Neuron (in vitro differentiated cells): ENCODE measurements around the gene ZC3H18.

ENCODE experiments used
- H2AFZ ChIP-seq: one replicate; pipeline ENCODE4 v1.6.1; 2013; ENCODE audit warnings: low read depth, mild to moderate bottlenecking, inconsistent platforms, low read length, moderate library complexity
- H3K27me3 ChIP-seq: one replicate; pipeline ENCODE4 v1.6.1; 2013; ENCODE audit warnings: low read length; ENCODE audit not compliant: insufficient read depth
- H3K36me3 ChIP-seq: one replicate; pipeline ENCODE4 v1.6.1; 2013; ENCODE audit warnings: low read length; ENCODE audit not compliant: insufficient read depth
- H3K4me1 ChIP-seq: one replicate; pipeline ENCODE4 v1.6.1; 2013; ENCODE audit warnings: low read length; ENCODE audit not compliant: insufficient read depth
- H3K4me3 ChIP-seq: 2 replicates; pipeline ENCODE4 v1.5.1; 2013; ENCODE audit warnings: mild to moderate bottlenecking, low read length, moderate library complexity
- H3K9me3 ChIP-seq: one replicate; pipeline ENCODE4 v1.6.1; 2013; ENCODE audit warnings: low read length

Gene ZC3H18

DNA sequence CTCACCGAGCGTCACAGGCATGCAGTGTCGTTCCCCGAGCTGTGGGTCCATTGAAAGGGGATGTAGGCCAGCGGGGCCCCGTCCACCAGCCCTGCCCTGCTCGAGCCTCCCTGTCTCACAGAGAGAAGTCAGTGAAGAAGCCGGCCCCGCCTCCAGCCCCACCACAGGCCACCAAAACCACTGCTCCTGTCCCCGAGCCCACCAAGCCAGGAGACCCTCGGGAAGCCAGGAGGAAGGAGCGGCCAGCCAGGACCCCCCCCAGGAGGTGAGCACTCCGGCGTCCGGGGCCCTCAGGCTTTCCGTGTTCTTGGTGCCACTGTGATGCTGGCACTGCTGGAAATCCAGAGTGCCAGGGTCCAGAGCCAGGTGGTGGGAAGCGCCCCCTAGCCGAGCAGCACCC, 54.3 kb downstream of the ZC3H18 start:
- Histone ChIP-seq H3K4me3 (no peak overlapping the region), H2AFZ (no peak overlapping the region), H3K36me3 (peaks cover 74% of the 10 kb centered on the region), H3K4me1 (no peaks in the 10 kb centered on the region), H3K9me3 (no peaks in the 10 kb centered on the region), H3K27me3 (no peaks in the 10 kb centered on the region)

- Histone ChIP-seq H3K4me1 (no peaks in the 10 kb centered on the region), H3K9me3 (no peaks in the 10 kb centered on the region), H2AFZ (no peak overlapping the region), H3K27me3 (no peaks in the 10 kb centered on the region), H3K4me3 (no peak overlapping the region), H3K36me3 (peaks cover 76% of the 10 kb centered on the region)
Observed at GRCh38 chr16:88624977-88625576, 54.9 kb downstream of the ZC3H18 start.

DNA sequence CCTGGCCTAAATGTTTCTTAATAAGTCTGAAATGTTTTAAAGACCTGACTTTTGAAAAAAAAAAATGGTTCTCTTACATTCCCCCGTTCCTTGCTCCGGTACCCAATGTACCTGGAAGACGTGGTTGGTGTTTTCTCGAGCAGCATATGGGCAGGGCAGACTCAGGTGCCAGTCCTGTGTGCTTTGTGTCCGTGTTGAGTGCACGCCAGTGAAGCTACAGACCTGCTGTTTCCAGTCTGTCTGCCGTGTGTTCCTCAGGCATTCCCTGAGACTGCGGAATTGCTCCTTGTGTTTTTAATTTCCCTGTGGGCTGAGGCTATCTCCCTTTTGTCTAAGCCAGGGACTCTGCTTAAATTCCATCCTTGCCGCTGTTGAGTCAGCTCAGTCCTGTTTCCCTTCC, 56.4 kb downstream of the ZC3H18 start:
- peaks cover 89% of the 10 kb centered on the region for H3K36me3 ChIP-seq
- H3K4me1 ChIP-seq: no peaks in the 10 kb centered on the region
- no peak overlapping the region for H3K4me3 ChIP-seq
- no peaks in the 10 kb centered on the region for H3K9me3 ChIP-seq
- H2AFZ ChIP-seq: no peak overlapping the region
- H3K27me3 ChIP-seq: no peaks in the 10 kb centered on the region

DNA sequence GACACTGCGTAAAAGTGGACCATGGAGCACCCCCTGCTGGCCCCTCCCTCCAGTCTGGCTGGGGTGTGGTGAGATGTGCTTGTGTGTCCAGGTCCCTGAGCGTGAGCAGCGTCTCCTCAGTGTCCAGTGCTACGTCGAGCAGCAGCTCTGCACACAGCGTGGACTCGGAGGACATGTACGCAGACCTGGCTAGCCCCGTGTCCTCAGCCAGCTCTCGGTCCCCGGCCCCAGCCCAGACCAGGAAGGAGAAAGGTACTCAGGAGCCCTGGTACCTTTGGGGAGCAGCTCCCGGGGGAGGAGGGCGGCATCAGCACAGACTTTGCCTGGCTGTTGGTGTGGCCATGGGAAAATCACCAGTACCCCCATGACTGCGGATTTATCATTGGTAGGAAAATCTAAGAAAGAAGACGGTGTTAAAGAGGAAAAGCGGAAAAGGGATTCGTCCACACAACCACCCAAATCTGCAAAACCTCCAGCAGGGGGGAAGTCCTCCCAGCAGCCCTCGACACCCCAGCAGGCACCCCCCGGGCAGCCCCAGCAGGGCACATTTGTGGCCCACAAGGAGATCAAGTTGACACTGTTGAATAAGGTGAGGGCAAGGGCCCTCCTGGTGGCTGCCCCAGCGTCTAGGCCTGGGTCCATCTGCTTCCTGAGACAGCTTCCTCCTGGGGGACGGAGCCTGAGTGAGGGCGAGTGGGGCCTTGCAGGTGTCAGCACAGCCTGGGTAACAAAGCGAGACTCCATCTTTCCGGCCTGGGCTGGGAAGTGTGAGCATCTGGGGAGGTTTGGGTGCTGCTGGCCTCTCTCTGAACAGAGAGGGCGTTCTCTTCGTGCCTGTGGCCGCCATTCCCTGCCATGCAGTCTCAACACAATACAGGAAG, 57.6 kb downstream of the ZC3H18 start:
- no peaks in the 10 kb centered on the region for H3K27me3 ChIP-seq
- H2AFZ ChIP-seq: no peak overlapping the region
- peaks cover 86% of the 10 kb centered on the region for H3K36me3 ChIP-seq
- no peaks in the 10 kb centered on the region for H3K9me3 ChIP-seq
- H3K4me1 ChIP-seq: no peaks in the 10 kb centered on the region
- no peak overlapping the region for H3K4me3 ChIP-seq

- no peak overlapping the region for H2AFZ ChIP-seq
- no peaks in the 10 kb centered on the region for H3K9me3 ChIP-seq
- H3K36me3 ChIP-seq: peaks cover 84% of the 10 kb centered on the region
- no peaks in the 10 kb centered on the region for H3K4me1 ChIP-seq
- no peak overlapping the region for H3K4me3 ChIP-seq
- H3K27me3 ChIP-seq: no peaks in the 10 kb centered on the region
Observed at GRCh38 chr16:88628512-88628974, 58.3 kb downstream of the ZC3H18 start.

- H3K9me3 ChIP-seq: no peaks in the 10 kb centered on the region
- no peak overlapping the region for H3K4me3 ChIP-seq
- H3K4me1 ChIP-seq: no peaks in the 10 kb centered on the region
- H3K36me3 ChIP-seq: peaks cover 71% of the 10 kb centered on the region
- H3K27me3 ChIP-seq: no peaks in the 10 kb centered on the region
- H2AFZ ChIP-seq: no peak overlapping the region
Observed at GRCh38 chr16:88629835-88630234, 59.6 kb downstream of the ZC3H18 start.

- H3K36me3 ChIP-seq: peaks cover 65% of the 10 kb centered on the region
Observed at GRCh38 chr16:88630433-88630832, 60.2 kb downstream of the ZC3H18 start.

DNA sequence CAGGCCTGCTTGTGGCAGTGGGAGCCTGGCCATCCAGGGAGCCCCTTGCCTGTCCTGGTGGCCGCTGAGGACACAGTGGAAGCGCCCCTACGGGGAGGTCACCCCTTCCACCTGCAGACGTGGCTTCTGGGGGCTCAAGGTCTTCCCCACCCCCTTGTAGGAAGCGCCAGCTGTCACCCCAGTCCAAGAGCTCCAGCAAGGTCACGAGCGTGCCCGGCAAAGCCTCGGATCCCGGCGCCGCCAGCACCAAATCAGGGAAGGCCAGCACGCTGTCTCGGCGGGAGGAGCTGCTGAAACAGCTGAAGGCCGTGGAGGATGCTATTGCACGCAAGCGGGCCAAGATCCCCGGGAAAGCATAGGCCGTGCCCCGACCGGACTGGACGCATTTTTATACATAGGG, 60.7 kb downstream of the ZC3H18 start:
- H3K36me3 ChIP-seq: peaks cover 62% of the 10 kb centered on the region
- H3K9me3 ChIP-seq: no peaks in the 10 kb centered on the region
- no peaks in the 10 kb centered on the region for H3K4me1 ChIP-seq
- no peak overlapping the region for H3K4me3 ChIP-seq
- no peak overlapping the region for H2AFZ ChIP-seq
- no peaks in the 10 kb centered on the region for H3K27me3 ChIP-seq

More at GRCh38 chr16:88630433-88630832, 60.2 kb downstream of the ZC3H18 start:
- no peak overlapping the region for H2AFZ ChIP-seq
- H3K4me3 ChIP-seq: no peak overlapping the region
- no peaks in the 10 kb centered on the region for H3K9me3 ChIP-seq
- H3K27me3 ChIP-seq: no peaks in the 10 kb centered on the region
- no peaks in the 10 kb centered on the region for H3K4me1 ChIP-seq

DNA sequence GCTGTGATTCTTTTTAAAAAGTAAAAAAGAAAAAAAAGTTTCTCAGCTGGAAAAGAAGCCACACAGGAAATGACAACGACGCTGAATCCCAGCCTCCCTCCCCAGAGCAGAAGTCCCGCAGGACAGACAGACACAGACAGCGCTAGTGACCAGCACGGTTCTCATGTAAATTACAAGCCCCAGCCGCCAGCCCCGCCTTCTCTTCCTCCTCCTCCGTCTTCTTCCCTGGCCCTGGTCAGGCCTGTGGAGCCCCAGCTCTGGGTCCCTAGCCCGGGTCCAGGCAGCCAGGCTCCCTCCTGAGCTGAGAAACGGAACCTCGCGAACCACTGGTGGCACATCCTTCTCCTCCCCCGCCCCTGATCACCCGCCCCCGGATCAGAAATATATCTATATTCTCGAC, 61.2 kb downstream of the ZC3H18 start:
- Histone ChIP-seq H3K27me3 (no peaks in the 10 kb centered on the region), H3K4me3 (no peak overlapping the region), H2AFZ (no peak overlapping the region), H3K4me1 (no peaks in the 10 kb centered on the region), H3K36me3 (peaks cover 59% of the 10 kb centered on the region), H3K9me3 (no peaks in the 10 kb centered on the region)

DNA sequence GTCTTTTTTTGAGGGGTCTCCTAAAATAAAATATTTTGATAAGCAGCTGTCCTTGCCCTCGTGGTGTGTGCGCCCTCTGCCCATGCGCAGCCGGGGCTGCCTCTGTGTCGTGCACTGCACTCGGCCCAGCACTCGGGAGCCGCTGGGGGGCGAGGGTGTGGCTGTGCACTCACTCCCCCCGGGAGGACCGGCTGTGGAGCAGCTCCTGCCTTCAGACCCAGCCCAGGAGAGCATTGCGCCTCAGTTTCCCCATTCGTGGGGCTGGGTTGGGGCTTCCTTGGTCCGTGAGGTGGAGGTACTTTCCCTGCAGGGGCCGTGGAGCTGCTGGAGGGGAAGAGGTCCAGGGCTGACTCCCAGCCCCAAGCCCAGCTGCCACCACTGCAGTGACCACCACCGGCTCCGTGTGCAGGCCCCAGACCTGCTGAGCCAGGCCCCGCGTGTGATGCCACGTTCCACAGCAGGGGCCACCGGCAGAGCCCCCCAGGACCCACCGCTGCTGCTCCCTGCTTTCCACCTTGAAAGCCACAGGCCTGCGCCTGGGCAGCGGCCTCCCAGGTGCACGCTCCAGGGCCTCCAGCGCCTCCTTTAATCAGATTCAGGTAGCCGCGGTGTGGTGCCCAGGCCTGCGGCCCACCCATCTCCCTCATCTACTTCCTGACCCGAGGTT, 61.9 kb downstream of the ZC3H18 start:
- Histone ChIP-seq H3K27me3 (no peaks in the 10 kb centered on the region), H3K36me3 (peaks cover 53% of the 10 kb centered on the region), H3K9me3 (no peaks in the 10 kb centered on the region), H2AFZ (no peak overlapping the region), H3K4me3 (no peak overlapping the region), H3K4me1 (no peaks in the 10 kb centered on the region)

- Histone ChIP-seq H3K9me3 (no peaks in the 10 kb centered on the region), H3K4me3 (no peak overlapping the region), H3K27me3 (no peaks in the 10 kb centered on the region), H3K4me1 (no peaks in the 10 kb centered on the region), H3K36me3 (peaks cover 49% of the 10 kb centered on the region), H2AFZ (no peak overlapping the region)
Observed at GRCh38 chr16:88632587-88632930, 62.4 kb downstream of the ZC3H18 start.

DNA sequence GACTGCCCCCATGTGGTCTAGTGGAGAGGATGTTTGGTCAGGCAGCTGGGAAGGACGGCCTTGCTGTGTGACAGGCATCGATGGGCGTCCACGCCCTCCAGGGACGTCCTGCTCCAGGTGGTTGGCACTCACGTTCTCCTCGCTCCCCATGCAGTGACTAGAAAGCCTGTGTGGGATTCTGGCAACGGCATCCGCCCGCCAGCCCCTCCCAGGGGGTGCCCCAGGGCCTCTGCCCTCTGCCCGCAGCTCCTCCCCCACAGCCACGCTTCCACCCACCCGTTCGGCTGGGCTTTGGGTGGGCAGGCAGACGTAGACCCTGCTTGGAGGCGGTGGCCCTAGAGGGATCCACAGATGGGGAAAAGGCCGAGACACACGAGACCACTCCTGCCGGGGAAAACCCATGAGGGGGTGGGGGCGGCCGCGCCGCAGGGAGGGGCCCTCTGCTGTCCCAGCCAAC, 63.5 kb downstream of the ZC3H18 start:
- Histone ChIP-seq H2AFZ (no peak overlapping the region), H3K27me3 (no peaks in the 10 kb centered on the region), H3K4me3 (no peak overlapping the region), H3K9me3 (no peaks in the 10 kb centered on the region), H3K36me3 (peaks cover 38% of the 10 kb centered on the region), H3K4me1 (no peaks in the 10 kb centered on the region)
